HepG2 (cell line): ENCODE data around the gene CACNG4. TPM values are rescaled to one million over a fixed set of nuclear protein-coding genes. Genes with fewer than 3 reads are reported as not detected.

Experiments used
- ATAC-seq: fragments of 200-7000 bp; cut with Tn5 transposase; 3 replicates; pipeline ENCODE4 v1.9.1; 2020; ENCODE audit warnings: mild to moderate bottlenecking, moderate library complexity
- BruUV-seq: library from RNA; stranded (reverse); fragments of 400-500 nt; replicated peaks from 2 replicates; lab custom pipeline; 2021; lab: Mats Ljungman, UMichigan
- CTCF ChIA-PET: fragments of 300-600 bp; formaldehyde crosslinking; extraction: SDS; loops from one replicate; lab custom pipeline; 2021; ENCODE audit warnings: low total read pairs, inconsistent platforms, low intra/inter-chr PET ratio; lab: Yijun Ruan, JAX
- POLR2A ChIA-PET: fragments of 350-600 bp; sonication (Branson Sonifier 250); formaldehyde crosslinking; loops from one replicate; lab custom pipeline; 2020; ENCODE audit warnings: antibody characterized with exemption, inconsistent platforms; lab: Yijun Ruan, JAX
- DNase-seq: peaks from one replicate; pipeline ENCODE4 v3.0.0-alpha.2; 2015; ENCODE audit warnings: low spot score
- FAIRE-seq: peaks from 3 replicates; lab custom pipeline; 2011; peaks lifted over from hg19 to GRCh38; lab: Jason Lieb, UNC
- H2AFZ ChIP-seq: one replicate; pipeline ENCODE4 v1.6.1; 2011; ENCODE audit warnings: low read length, inconsistent platforms
- H3K27ac ChIP-seq: fragments of 300-600 bp; 3 replicates; pipeline ENCODE4 v1.8.0; 2011; ENCODE audit warnings: mixed run types, mild to moderate bottlenecking, mixed read lengths, low read length, inconsistent platforms; ENCODE audit not compliant: insufficient read depth; ENCODE audit errors: extremely low read length
- H3K27me3 ChIP-seq, 2 experiments: fragments of 200-600 bp in 1 of 2; 2 replicates in 1 of 2; 3 replicates in 1 of 2; pipeline versions ENCODE4 v1.6.0 to v1.8.0; 2011; ENCODE audit warnings: low read length in 2 of 2, mild to moderate bottlenecking in 2 of 2, moderate library complexity in 2 of 2, inconsistent platforms in 1 of 2; ENCODE audit not compliant: insufficient read depth in 2 of 2, control insufficient read depth in 1 of 2
- H3K36me3 ChIP-seq, 2 experiments: fragments of 200-600 bp in 1 of 2; replicated peaks in 1 of 2; 2 replicates in 1 of 2; 3 replicates in 1 of 2; pipeline versions ENCODE4 v1.5.1 to v1.8.0; 2011; ENCODE audit warnings: low read length in 2 of 2, inconsistent platforms in 1 of 2; ENCODE audit not compliant: insufficient read depth in 2 of 2, control insufficient read depth in 1 of 2
- H3K4me1 ChIP-seq: 2 replicates; pipeline ENCODE4 v1.5.1; 2012; ENCODE audit warnings: low read length, inconsistent platforms; ENCODE audit not compliant: insufficient read depth
- H3K4me2 ChIP-seq: 2 replicates; pipeline ENCODE4 v1.6.0; 2011; ENCODE audit warnings: low read depth, low read length, inconsistent platforms
- H3K4me3 ChIP-seq, 3 experiments: fragments of 200-600 bp in 1 of 3; sonication (generic), shearing (Covaris generic) in 1 of 3; replicated peaks in 1 of 3; 2 replicates each; pipeline ENCODE4 v1.5.1; 2011 to 2016; ENCODE audit warnings: low read length in 3 of 3, inconsistent platforms in 2 of 3, low read depth in 2 of 3, mild to moderate bottlenecking in 2 of 3, control low read depth in 1 of 3, mixed read lengths in 1 of 3; ENCODE audit not compliant: insufficient read depth in 1 of 3
- H3K79me2 ChIP-seq: one replicate; pipeline ENCODE4 v1.6.1; 2011; ENCODE audit warnings: low read length, inconsistent platforms; ENCODE audit not compliant: insufficient read depth
- H3K9ac ChIP-seq: 2 replicates; pipeline ENCODE4 v1.6.0; 2011; ENCODE audit warnings: mild to moderate bottlenecking, low read depth, low read length, inconsistent platforms; ENCODE audit not compliant: insufficient read depth
- H3K9me3 ChIP-seq: 2 replicates; pipeline ENCODE4 v1.5.1; 2012; ENCODE audit warnings: mild to moderate bottlenecking, low read length
- H4K20me1 ChIP-seq: 2 replicates; pipeline ENCODE4 v1.6.0; 2011; ENCODE audit warnings: inconsistent platforms, mild to moderate bottlenecking, low read length, moderate library complexity; ENCODE audit not compliant: insufficient read depth
- GATA4 ChIP-seq: sonication (generic); IDR thresholded peaks from 2 replicates; pipeline ENCODE4 v1.6.1; 2016; ENCODE audit warnings: antibody characterized with exemption, low read depth, borderline replicate concordance
- NFKBIZ ChIP-seq: IDR thresholded peaks from 2 replicates; pipeline ENCODE4 v1.6.1; 2018; ENCODE audit warnings: missing genetic modification reagents, missing compliant biosample characterization
- PTBP1 ChIP-seq: fragments of 200-400 bp; formaldehyde crosslinking; IDR thresholded peaks from 2 replicates; pipeline ENCODE4 v1.6.1; 2018; ENCODE audit warnings: low read length, low read depth; ENCODE audit not compliant: poor library complexity, severe bottlenecking
- ZFP90 ChIP-seq: sonication (generic); formaldehyde crosslinking; IDR thresholded peaks from 2 replicates; pipeline ENCODE4 v1.8.0; 2022; ENCODE audit warnings: missing genetic modification reagents, mild to moderate bottlenecking, inconsistent platforms, borderline replicate concordance
- ZNF101 ChIP-seq: sonication (generic); formaldehyde crosslinking; IDR thresholded peaks from 2 replicates; pipeline ENCODE4 v1.4.0; 2020; ENCODE audit warnings: mild to moderate bottlenecking, low read depth, missing genetic modification reagents, borderline replicate concordance
- ZNF354B ChIP-seq: sonication (generic); formaldehyde crosslinking; IDR thresholded peaks from 2 replicates; pipeline ENCODE4 v1.8.0; 2022; ENCODE audit warnings: mild to moderate bottlenecking, missing genetic modification reagents
- ZNF720 ChIP-seq: sonication (generic); formaldehyde crosslinking; IDR thresholded peaks from 2 replicates; pipeline ENCODE4 v1.4.0; 2020; ENCODE audit warnings: missing genetic modification reagents
- ZNF775 ChIP-seq: sonication (generic); formaldehyde crosslinking; IDR thresholded peaks from 2 replicates; pipeline ENCODE4 v1.4.0; 2020; ENCODE audit warnings: missing genetic modification reagents, mild to moderate bottlenecking, moderate library complexity, borderline replicate concordance
- ZNF776 ChIP-seq: sonication (generic); formaldehyde crosslinking; IDR thresholded peaks from 2 replicates; pipeline ENCODE4 v1.4.0; 2020; ENCODE audit warnings: mild to moderate bottlenecking, missing genetic modification reagents
- WGBS: methylation state at CpG from one replicate; pipeline ENCODE4 v1.1.6; 2017; ENCODE audit warnings: low lambda C conversion rate; 5-methylcytosine and 5-hydroxymethylcytosine counted together
- in situ Hi-C: cut with HindIII; loops from 2 replicates; pipeline ENCODE4 v1.10.0; 2017; ENCODE audit warnings: low pct_unique_long_range_greater_than_20kb; ENCODE audit not compliant: extremely low pct_ligation_motif_present
- intact Hi-C: fragments of 100-400 bp; cut with micrococcal nuclease; formaldehyde crosslinking; loops from one replicate; pipeline ENCODE4 v1.10.0; 2022; ENCODE audit not compliant: unreplicated experiment
- polyA plus RNA-seq, 8 experiments: library from polyadenylated mRNA; depleted of rRNA in 3 of 8; stranded (reverse) in 7 of 8; unstranded in 1 of 8; fragments of >200 nt; fragmentation: Illumina TruSeq in 4 of 8; extraction: Trizol in 4 of 8; gene quantifications; 2 replicates each; pipeline versions ENCODE4 v1.2.1 to v1.2.3, GENCODE V29; 2011 to 2016; ENCODE audit warnings: low read depth in 4 of 8, missing spikeins in 1 of 8, mixed read lengths in 1 of 8; ENCODE audit not compliant: insufficient read depth in 1 of 8
- total RNA-seq, 5 experiments: library from RNA; depleted of rRNA; stranded (reverse); fragments of >200 nt; fragmentation: Illumina TruSeq; extraction: Trizol; gene quantifications; 2 replicates each; pipeline ENCODE4 v1.2.3, GENCODE V29; 2016; ENCODE audit warnings: low read depth in 1 of 5

The CACNG4 gene
- total and polyA plus RNA-seq, 2 of the 13 experiments (the other 11 are each of a cell fraction or from before 2014, with no cell fraction given): 0.09 TPM

DNA sequence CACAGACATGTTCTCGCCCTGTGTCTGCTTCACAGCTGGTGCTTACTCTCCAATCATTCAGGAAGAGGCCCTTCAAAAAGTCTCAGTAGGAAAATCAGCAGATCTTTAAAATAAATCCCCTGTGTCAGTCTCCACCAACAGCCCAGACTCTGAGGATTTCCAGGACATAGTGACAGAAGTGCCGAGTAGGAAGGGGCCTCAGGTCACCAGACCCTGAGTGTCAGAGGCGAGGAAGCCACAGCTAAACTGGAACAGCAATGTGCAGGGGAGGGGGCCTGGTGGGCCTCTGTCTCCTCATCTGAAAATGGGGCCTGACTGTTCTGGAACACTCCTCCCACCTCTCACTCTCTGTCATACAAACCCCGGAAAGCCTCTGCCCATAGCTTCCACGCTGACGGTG is 6.3 kb downstream of the CACNG4 start:
- peaks cover 6 to 77% of the 10 kb centered on the region in 2 experiments; a peak in 4 of 5 replicates for H3K27me3 ChIP-seq
- TF ChIP-seq ZNF101 (CRISPR knock-in tag) (no peak), NFKBIZ (CRISPR knock-in tag) (no peak), ZNF775 (CRISPR knock-in tag) (no peak), PTBP1 (no peak), GATA4 (no peak), ZNF354B (CRISPR knock-in tag) (no peak), ZFP90 (no peak), ZNF776 (CRISPR knock-in tag) (no peak)
- in situ Hi-C loops: no loop called here
- no TSS peak for BruUV-seq
- POLR2A ChIA-PET: no interaction called here
- no peaks in the 10 kb centered on the region for H3K79me2 ChIP-seq
- H3K36me3 ChIP-seq: no peaks in the 10 kb centered on the region
- no peaks in the 10 kb centered on the region for H3K9me3 ChIP-seq
- H3K27ac ChIP-seq: no peak overlapping the region
- intact Hi-C loops: no loop called here
- no peak overlapping the region for H3K4me2 ChIP-seq
- H4K20me1 ChIP-seq: no peaks in the 10 kb centered on the region
- no peaks in the 10 kb centered on the region for H3K4me1 ChIP-seq
- no peak for DNase-seq
- H2AFZ ChIP-seq: no peak overlapping the region
- no peak overlapping the region for H3K4me3 ChIP-seq
- no peak for ATAC-seq
- no peak for FAIRE-seq
- no peak overlapping the region for H3K9ac ChIP-seq
- CTCF ChIA-PET: no interaction called here
- 52% methylated on average over 6 of the region's 6 CpGs for WGBS

DNA sequence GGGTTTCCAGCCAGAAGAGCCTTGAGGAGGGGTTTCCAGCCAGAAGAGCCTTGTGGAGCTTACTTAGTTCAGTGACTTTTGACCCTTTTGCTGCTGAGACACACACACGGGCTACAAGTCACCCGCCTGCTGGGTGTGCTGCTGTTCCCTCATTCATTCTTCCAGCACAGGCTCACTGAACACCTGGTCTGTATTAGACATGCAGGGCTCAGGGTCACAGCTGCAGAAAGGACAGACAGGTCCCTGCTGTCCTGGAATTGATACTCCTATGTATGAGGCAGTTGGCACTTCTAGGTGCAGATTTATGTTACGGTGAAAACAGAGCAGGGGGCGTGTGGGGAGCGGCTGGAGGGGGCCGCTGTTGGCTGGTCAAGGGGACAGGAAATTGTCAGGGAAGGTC is 6.8 kb downstream of the CACNG4 start:
- Histone ChIP-seq H3K4me2 (no peak overlapping the region), H2AFZ (no peak overlapping the region), H3K9ac (no peak overlapping the region), H3K4me1 (no peaks in the 10 kb centered on the region), H3K36me3 (no peaks in the 10 kb centered on the region), H3K79me2 (no peaks in the 10 kb centered on the region), H3K27me3 (peaks cover 6 to 77% of the 10 kb centered on the region in 2 experiments; a peak in 4 of 5 replicates), H4K20me1 (no peaks in the 10 kb centered on the region), H3K9me3 (no peaks in the 10 kb centered on the region), H3K4me3 (no peak overlapping the region), H3K27ac (no peak overlapping the region)
- in situ Hi-C loops (no loop called here), intact Hi-C loops (no loop called here)
- ChIA-PET CTCF (no interaction called here), POLR2A (no interaction called here)
- BruUV-seq: no TSS peak
- WGBS: 43% methylated on average over 6 of the region's 6 CpGs
- TF ChIP-seq ZNF720 (CRISPR knock-in tag) (no peak), ZNF775 (CRISPR knock-in tag) (no peak)
- no peak for FAIRE-seq
- ATAC-seq: peak; percentile 7; the same call in 1 of the 3 replicates
- DNase-seq: no peak
